Fibroblast of lung (primary cell): ENCODE results near the gene ZFYVE28. TPM values are rescaled to one million over a fixed set of nuclear protein-coding genes. Genes with fewer than 3 reads are reported as not detected.

Source experiments
- DNase-seq, 2 donors: peaks; one replicate each; pipeline versions ENCODE4 v3.0.0 to v3.0.0-alpha.2; 2010; ENCODE audit warnings: low read depth in 2 of 2
- H2AFZ ChIP-seq: 2 replicates; pipeline ENCODE4 v1.5.1; 2012; ENCODE audit warnings: low read length, control low read depth, inconsistent platforms
- H3K27ac ChIP-seq: 2 replicates; pipeline ENCODE4 v1.5.1; 2011; ENCODE audit warnings: low read length, control low read depth; ENCODE audit not compliant: insufficient read depth
- H3K27me3 ChIP-seq: 2 replicates; pipeline ENCODE4 v1.5.1; 2011; ENCODE audit warnings: mild to moderate bottlenecking, low read length; ENCODE audit not compliant: control insufficient read depth, insufficient read depth
- H3K36me3 ChIP-seq: 2 replicates; pipeline ENCODE4 v1.5.1; 2011; ENCODE audit warnings: low read length; ENCODE audit not compliant: control insufficient read depth, insufficient read depth
- H3K4me1 ChIP-seq: 2 replicates; pipeline ENCODE4 v1.5.1; 2011; ENCODE audit warnings: low read length; ENCODE audit not compliant: control insufficient read depth, insufficient read depth; ENCODE audit errors: extremely low read depth
- H3K4me2 ChIP-seq: 2 replicates; pipeline ENCODE4 v1.5.1; 2011; ENCODE audit warnings: low read length, control low read depth; ENCODE audit not compliant: insufficient read depth; ENCODE audit errors: extremely low read depth
- H3K4me3 ChIP-seq, 4 experiments: fragments of 200-600 bp in 1 of 4; sonication (generic) in 1 of 4; replicated peaks in 1 of 4; 2 replicates each; pipeline ENCODE4 v1.5.1; 2011 to 2016; ENCODE audit warnings: low read length in 4 of 4, low read depth in 3 of 4, mild to moderate bottlenecking in 3 of 4, control low read depth in 2 of 4, inconsistent platforms in 1 of 4, mixed read lengths in 1 of 4; ENCODE audit not compliant: insufficient read depth in 1 of 4; ENCODE audit errors: control extremely low read depth in 1 of 4
- H3K79me2 ChIP-seq: 2 replicates; pipeline ENCODE4 v1.5.1; 2012; ENCODE audit warnings: mild to moderate bottlenecking, low read length, inconsistent platforms; ENCODE audit not compliant: control insufficient read depth, insufficient read depth
- H3K9ac ChIP-seq: 2 replicates; pipeline ENCODE4 v1.5.1; 2011; ENCODE audit warnings: mild to moderate bottlenecking, low read length, control low read depth; ENCODE audit not compliant: insufficient read depth
- H3K9me3 ChIP-seq: 2 replicates; pipeline ENCODE4 v1.5.1; 2012; ENCODE audit warnings: low read depth, low read length; ENCODE audit not compliant: control insufficient read depth, insufficient read depth
- H4K20me1 ChIP-seq: 2 replicates; pipeline ENCODE4 v1.5.1; 2011; ENCODE audit warnings: low read length; ENCODE audit not compliant: control insufficient read depth, insufficient read depth; ENCODE audit errors: extremely low read depth
- CTCF ChIP-seq, 2 donors: IDR thresholded peaks in 1 of 2; conservative IDR thresholded peaks in 1 of 2; 1 replicate in 1 of 2; 2 replicates in 1 of 2; pipeline ENCODE4 v1.5.1; 2011 to 2012; ENCODE audit warnings: low read length in 2 of 2, control low read depth in 1 of 2, inconsistent platforms in 1 of 2, low read depth in 1 of 2, mild to moderate bottlenecking in 1 of 2
- EZH2 ChIP-seq: IDR thresholded peaks from 2 replicates; pipeline ENCODE4 v1.5.1; 2012; ENCODE audit warnings: low read length, control low read depth, mild to moderate bottlenecking; ENCODE audit errors: missing control alignments
- polyA plus RNA-seq, 2 donors: library from polyadenylated mRNA; depleted of rRNA in 1 of 2; stranded (reverse) in 1 of 2; unstranded in 1 of 2; fragments of >200 nt; gene quantifications; 2 replicates each; pipeline ENCODE4 v1.2.1, GENCODE V29; 2011 to 2012; ENCODE audit warnings: missing spikeins in 1 of 2
- total RNA-seq: library from RNA; depleted of rRNA; stranded (reverse); fragments of >200 nt; gene quantifications from 2 replicates; pipeline ENCODE4 v1.2.1, GENCODE V29; 2014

Gene ZFYVE28
- total and polyA plus RNA-seq, 2 donors (not counting 1 experiment from before 2014, with no cell fraction given): 2.4 to 11.6 TPM

GRCh38 chr4:2438822-2439718, 20.6 kb upstream of the ZFYVE28 start:
- Histone ChIP-seq H3K79me2 (no peaks in the 10 kb centered on the region), H3K4me2 (no peak overlapping the region), H3K27ac (no peak overlapping the region), H3K4me3 (no peak overlapping the region), H3K36me3 (no peaks in the 10 kb centered on the region), H3K9me3 (no peaks in the 10 kb centered on the region), H4K20me1 (no peaks in the 10 kb centered on the region), H3K9ac (no peak overlapping the region), H3K4me1 (no peaks in the 10 kb centered on the region), H3K27me3 (no peaks in the 10 kb centered on the region), H2AFZ (no peak overlapping the region)
- no peak for DNase-seq
- TF ChIP-seq CTCF (conservative IDR thresholded peaks at IDR 0.05 in 1 of 2, IDR thresholded peaks at IDR 0.05 in 1 of 2; ENCODE audit: low read depth in 1 of 2, low read length in 2 of 2): no peak
- no peak for TF ChIP-seq EZH2

- Histone ChIP-seq H3K4me1 (no peaks in the 10 kb centered on the region), H4K20me1 (no peaks in the 10 kb centered on the region), H3K27me3 (no peaks in the 10 kb centered on the region), H3K36me3 (no peaks in the 10 kb centered on the region), H3K4me2 (no peak overlapping the region), H3K27ac (no peak overlapping the region), H3K4me3 (no peak overlapping the region), H3K9ac (no peak overlapping the region), H3K79me2 (no peaks in the 10 kb centered on the region), H3K9me3 (no peaks in the 10 kb centered on the region), H2AFZ (no peak overlapping the region)
- no peak for DNase-seq
- TF ChIP-seq EZH2: no peak
- TF ChIP-seq CTCF (conservative IDR thresholded peaks at IDR 0.05 in 1 of 2, IDR thresholded peaks at IDR 0.05 in 1 of 2; ENCODE audit: low read depth in 1 of 2, low read length in 2 of 2): no peak
These were observed 19.2 kb upstream of the ZFYVE28 start for GRCh38 chr4:2437475-2438215.

GRCh38 chr4:2436761-2437474, 18.5 kb upstream of the ZFYVE28 start:
- H3K9ac ChIP-seq: no peak overlapping the region
- no peak overlapping the region for H3K4me2 ChIP-seq
- H3K4me3 ChIP-seq: no peak overlapping the region
- no peak for DNase-seq
- H3K36me3 ChIP-seq: no peaks in the 10 kb centered on the region
- no peaks in the 10 kb centered on the region for H3K4me1 ChIP-seq
- no peak overlapping the region for H3K27ac ChIP-seq
- H4K20me1 ChIP-seq: no peaks in the 10 kb centered on the region
- H3K27me3 ChIP-seq: no peaks in the 10 kb centered on the region
- no peaks in the 10 kb centered on the region for H3K79me2 ChIP-seq
- H2AFZ ChIP-seq: no peak overlapping the region
- H3K9me3 ChIP-seq: no peaks in the 10 kb centered on the region
- TF ChIP-seq EZH2: no peak
- TF ChIP-seq CTCF (conservative IDR thresholded peaks at IDR 0.05 in 1 of 2, IDR thresholded peaks at IDR 0.05 in 1 of 2; ENCODE audit: low read depth in 1 of 2, low read length in 2 of 2): no peak
